Mesothelial cell of epicardium (in vitro differentiated cells): ENCODE results near the gene CRAMP1. TPM values are rescaled to one million over a fixed set of nuclear protein-coding genes. Genes with fewer than 3 reads are reported as not detected.

Source experiments
- DNase-seq, 2 experiments: peaks; one replicate each; pipeline ENCODE4 v3.0.0; 2021; ENCODE audit warnings: low spot score in 2 of 2; ENCODE audit not compliant: unreplicated experiment in 2 of 2
- H3K27ac Mint-ChIP-seq: 2 replicates; pipeline ENCODE4 v1.8.0; 2021; ENCODE audit warnings: mixed read lengths
- H3K27me3 Mint-ChIP-seq: 2 replicates; pipeline ENCODE4 v1.8.0; 2021; ENCODE audit warnings: low read depth, mixed read lengths
- H3K36me3 Mint-ChIP-seq: 2 replicates; pipeline ENCODE4 v1.8.0; 2021; ENCODE audit warnings: mixed read lengths
- H3K4me1 Mint-ChIP-seq: 2 replicates; pipeline ENCODE4 v1.8.0; 2021; ENCODE audit warnings: mixed read lengths
- H3K4me3 Mint-ChIP-seq: 2 replicates; pipeline ENCODE4 v1.8.0; 2021; ENCODE audit warnings: mild to moderate bottlenecking, moderate library complexity, mixed read lengths
- H3K9me3 Mint-ChIP-seq: 2 replicates; pipeline ENCODE4 v1.8.0; 2021; ENCODE audit warnings: mixed read lengths
- total RNA-seq: library from RNA; stranded (reverse); gene quantifications from 3 replicates; pipeline ENCODE4 v1.2.1, GENCODE V29; 2021
- TF ChIP-seq, protein P1 (sequence below): fragments of 200-600 bp; sonication (generic); IDR thresholded peaks from one replicate; pipeline ENCODE4 v1.5.0; 2021; ENCODE audit warnings: antibody characterized with exemption; ENCODE audit not compliant: unreplicated experiment

Gene CRAMP1
- total RNA-seq, 1 donor from 2014 or later = 44.8 TPM

DNA sequence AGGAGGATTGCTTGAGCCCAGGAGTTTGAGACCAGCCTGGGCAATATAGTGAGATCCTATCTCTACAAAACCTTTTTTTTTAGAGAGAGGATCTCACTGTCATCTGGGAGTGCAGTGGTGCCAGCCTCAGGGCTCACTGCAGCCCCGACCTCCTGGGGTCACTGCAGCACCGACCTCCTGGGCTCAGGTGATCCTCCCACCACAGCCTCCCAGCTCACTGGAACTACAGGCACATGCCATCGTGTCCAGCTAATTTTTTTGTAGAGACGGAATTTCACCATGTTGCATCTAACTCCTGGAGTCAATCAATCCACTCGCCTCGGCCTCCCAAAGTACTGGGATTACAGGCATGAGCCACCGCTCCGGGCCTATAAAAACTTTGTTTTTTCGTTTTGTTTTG is 109.2 kb downstream of the CRAMP1 start:
- Mint-ChIP-seq H3K27me3 (no peaks in the 10 kb centered on the region), H3K9me3 (no peaks in the 10 kb centered on the region), H3K4me1 (peaks cover 3% of the 10 kb centered on the region), H3K27ac (no peak overlapping the region), H3K36me3 (peaks cover 5% of the 10 kb centered on the region), H3K4me3 (no peak overlapping the region)
- TF ChIP-seq, protein P1, sequence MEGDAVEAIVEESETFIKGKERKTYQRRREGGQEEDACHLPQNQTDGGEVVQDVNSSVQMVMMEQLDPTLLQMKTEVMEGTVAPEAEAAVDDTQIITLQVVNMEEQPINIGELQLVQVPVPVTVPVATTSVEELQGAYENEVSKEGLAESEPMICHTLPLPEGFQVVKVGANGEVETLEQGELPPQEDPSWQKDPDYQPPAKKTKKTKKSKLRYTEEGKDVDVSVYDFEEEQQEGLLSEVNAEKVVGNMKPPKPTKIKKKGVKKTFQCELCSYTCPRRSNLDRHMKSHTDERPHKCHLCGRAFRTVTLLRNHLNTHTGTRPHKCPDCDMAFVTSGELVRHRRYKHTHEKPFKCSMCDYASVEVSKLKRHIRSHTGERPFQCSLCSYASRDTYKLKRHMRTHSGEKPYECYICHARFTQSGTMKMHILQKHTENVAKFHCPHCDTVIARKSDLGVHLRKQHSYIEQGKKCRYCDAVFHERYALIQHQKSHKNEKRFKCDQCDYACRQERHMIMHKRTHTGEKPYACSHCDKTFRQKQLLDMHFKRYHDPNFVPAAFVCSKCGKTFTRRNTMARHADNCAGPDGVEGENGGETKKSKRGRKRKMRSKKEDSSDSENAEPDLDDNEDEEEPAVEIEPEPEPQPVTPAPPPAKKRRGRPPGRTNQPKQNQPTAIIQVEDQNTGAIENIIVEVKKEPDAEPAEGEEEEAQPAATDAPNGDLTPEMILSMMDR = no peak
- no peak for DNase-seq

DNA sequence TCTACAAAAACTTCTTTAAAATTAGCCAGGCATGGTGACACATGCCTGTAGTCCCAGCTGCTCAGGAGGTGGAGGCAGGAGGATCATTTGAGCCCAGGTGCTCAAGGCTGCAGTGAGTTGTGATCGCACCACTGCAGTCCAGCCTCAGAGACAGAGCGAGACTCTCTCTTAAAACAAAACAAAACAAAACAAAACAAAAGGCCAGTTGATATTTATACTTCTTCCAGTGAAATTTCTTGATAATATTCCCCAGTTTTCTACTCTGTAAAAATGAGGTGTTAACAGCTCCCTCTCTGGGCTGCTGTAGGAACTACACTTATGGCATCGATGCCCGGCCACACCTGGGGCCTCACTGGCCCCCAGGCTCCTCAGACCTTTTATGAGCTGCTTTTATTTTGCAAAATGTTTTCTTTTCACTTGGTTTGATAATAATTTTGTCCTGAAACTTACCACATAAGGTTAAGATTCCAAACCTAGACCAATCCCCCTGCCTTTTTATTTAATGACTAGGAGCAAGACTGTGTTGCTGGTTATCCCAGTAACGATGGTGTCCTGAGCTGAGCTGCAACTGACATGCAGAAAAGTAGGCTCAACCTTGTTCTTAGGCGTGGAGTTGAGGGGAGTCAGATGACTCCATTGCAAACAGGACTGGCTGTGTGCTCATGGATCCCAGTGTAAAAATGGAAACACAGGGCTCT is 111.4 kb downstream of the CRAMP1 start:
- Mint-ChIP-seq H3K27ac (no peak overlapping the region), H3K4me1 (peaks cover 3% of the 10 kb centered on the region), H3K9me3 (no peaks in the 10 kb centered on the region), H3K36me3 (peaks cover 11% of the 10 kb centered on the region), H3K27me3 (no peaks in the 10 kb centered on the region), H3K4me3 (no peak overlapping the region)
- peak in 1 of 2 experiments; percentile 65 for DNase-seq
- TF ChIP-seq, protein P1 = peak; percentile 80

DNA sequence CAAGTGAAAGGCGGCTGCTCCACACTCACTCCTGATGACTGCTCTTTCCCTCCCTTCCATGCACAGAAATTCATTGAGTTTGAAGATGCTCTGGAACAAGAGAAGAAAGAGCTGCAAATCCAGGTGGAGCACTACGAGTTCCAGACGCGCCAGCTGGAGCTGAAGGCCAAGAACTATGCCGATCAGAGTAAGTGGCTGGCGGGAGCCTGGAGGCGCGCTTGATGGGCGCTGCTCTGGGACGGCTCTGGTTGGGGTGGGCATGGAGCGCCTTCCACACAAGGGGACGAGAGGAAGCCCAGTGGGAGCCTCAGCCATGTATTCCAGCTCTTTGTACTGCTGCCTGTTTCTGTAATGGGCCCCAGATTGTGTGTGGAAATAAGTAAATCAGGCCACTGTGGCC is 112.3 kb downstream of the CRAMP1 start:
- DNase-seq = no peak
- TF ChIP-seq, protein P1 = no peak
- no peak overlapping the region for H3K4me3 Mint-ChIP-seq
- H3K27me3 Mint-ChIP-seq = no peaks in the 10 kb centered on the region
- no peaks in the 10 kb centered on the region for H3K9me3 Mint-ChIP-seq
- H3K36me3 Mint-ChIP-seq = peaks cover 12% of the 10 kb centered on the region
- H3K27ac Mint-ChIP-seq = no peak overlapping the region
- H3K4me1 Mint-ChIP-seq = peaks cover 3% of the 10 kb centered on the region

DNA sequence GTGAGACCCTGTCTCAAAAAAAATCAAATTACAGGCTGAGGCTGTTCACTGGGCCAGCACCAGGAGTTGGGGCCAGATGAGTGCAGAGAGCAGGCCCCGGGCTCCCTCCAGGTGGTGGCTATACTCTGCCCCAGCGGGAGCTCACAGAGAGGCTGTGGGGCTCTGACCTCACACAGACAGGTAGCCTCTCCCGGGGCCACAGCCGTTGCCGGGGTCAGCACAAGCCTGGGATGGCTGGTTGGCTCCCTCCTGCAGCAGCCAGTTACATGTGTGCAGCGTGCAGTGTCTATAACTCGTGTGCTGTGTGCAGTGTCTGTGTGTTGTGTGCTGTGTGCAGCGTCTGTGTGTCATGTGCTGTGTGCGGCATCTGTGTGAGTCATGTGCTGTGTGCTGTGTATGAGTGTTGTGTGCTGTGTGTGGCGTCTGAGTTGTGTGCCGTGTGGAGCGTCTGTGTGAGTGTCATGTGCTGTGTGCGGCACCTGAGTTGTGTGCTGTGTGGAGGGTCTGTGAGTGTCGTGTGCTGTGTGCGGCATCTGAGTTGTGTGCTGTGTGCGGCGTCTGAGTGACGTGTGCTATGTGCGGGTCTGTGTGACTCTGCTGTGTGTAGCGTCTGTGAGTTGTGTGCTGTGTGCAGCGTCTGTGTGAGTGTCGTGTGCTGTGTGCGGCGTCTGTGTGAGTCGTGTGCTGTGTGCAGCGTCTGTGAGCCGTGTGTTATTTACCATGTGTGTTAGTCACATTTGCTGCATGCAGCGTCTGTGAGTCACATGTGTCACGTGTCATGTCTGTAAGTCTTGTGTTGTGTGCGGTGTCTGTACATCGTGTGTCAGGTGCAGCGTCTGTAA is 114.7 kb downstream of the CRAMP1 start:
- Mint-ChIP-seq H3K4me1 (peaks cover 3% of the 10 kb centered on the region), H3K27me3 (no peaks in the 10 kb centered on the region), H3K27ac (no peak overlapping the region), H3K4me3 (no peak overlapping the region), H3K9me3 (no peaks in the 10 kb centered on the region), H3K36me3 (peaks cover 12% of the 10 kb centered on the region)
- TF ChIP-seq, protein P1 = no peak
- DNase-seq = no peak

Other genes with a start within 250 kb of the CRAMP1 start
- 38.3 to 43.6 TPM (median 40.2 TPM) in 3 replicates for gene UNKL, start 197.7 kb upstream of the CRAMP1 start, total RNA-seq
- 12.9 to 14.6 TPM (median 14.2 TPM) in 3 replicates for gene UQCC4, start 191.6 kb upstream of the CRAMP1 start, total RNA-seq
- not detected in 3 replicates for gene PERCC1, start 181.3 kb upstream of the CRAMP1 start, total RNA-seq
- gene CCDC154, start 167.8 kb upstream of the CRAMP1 start, total RNA-seq = 3.9 to 5.6 TPM (median 4.2 TPM) in 3 replicates
- gene CLCN7, start 137.3 kb upstream of the CRAMP1 start, total RNA-seq = 94.5 to 96.1 TPM (median 94.6 TPM) in 3 replicates
- not detected in 3 replicates for gene PTX4, start 123.4 kb upstream of the CRAMP1 start, total RNA-seq
- gene TELO2, start 119.0 kb upstream of the CRAMP1 start, total RNA-seq = 66.7 to 70.2 TPM (median 69.8 TPM) in 3 replicates
- gene TMEM204, start 78.7 kb upstream of the CRAMP1 start, total RNA-seq = 6.6 to 7.7 TPM (median 6.9 TPM) in 3 replicates
- 60.3 to 63.5 TPM (median 62.9 TPM) in 3 replicates for gene IFT140, start 288 bp upstream of the CRAMP1 start, total RNA-seq
- gene JPT2, start 65.9 kb downstream of the CRAMP1 start, total RNA-seq = 72.9 to 78.3 TPM (median 73.9 TPM) in 3 replicates
- 162 to 182 TPM (median 162 TPM) in 3 replicates for gene MAPK8IP3, start 93.8 kb downstream of the CRAMP1 start, total RNA-seq
- gene NME3, start 159.2 kb downstream of the CRAMP1 start, total RNA-seq = 56.6 to 58.4 TPM (median 57.7 TPM) in 3 replicates
- 32.3 to 41.5 TPM (median 35.2 TPM) in 3 replicates for gene EME2, start 160.4 kb downstream of the CRAMP1 start, total RNA-seq
- gene MRPS34, start 160.8 kb downstream of the CRAMP1 start, total RNA-seq = 62.2 to 65.3 TPM (median 63.9 TPM) in 3 replicates
- 49.6 to 51.4 TPM (median 50.0 TPM) in 3 replicates for gene SPSB3, start 170.2 kb downstream of the CRAMP1 start, total RNA-seq
- gene NUBP2, start 170.6 kb downstream of the CRAMP1 start, total RNA-seq = 62.9 to 65.3 TPM (median 63.6 TPM) in 3 replicates
- 0.34 to 0.63 TPM (median 0.35 TPM) in 3 replicates for gene IGFALS, start 181.3 kb downstream of the CRAMP1 start, total RNA-seq
- gene HAGH, start 214.5 kb downstream of the CRAMP1 start, total RNA-seq = 27.8 to 29.8 TPM (median 29.7 TPM) in 3 replicates
- 21.3 to 24.1 TPM (median 23.1 TPM) in 3 replicates for gene FAHD1, start 214.8 kb downstream of the CRAMP1 start, total RNA-seq